ENCODE results near the gene PA2G4. TPM values are rescaled to one million over a fixed set of nuclear protein-coding genes. Genes with fewer than 3 reads are reported as not detected.

Gene PA2G4
- total and polyA plus RNA-seq, 10 of the 15 experiments (the other 5 are each of a cell fraction or from before 2014, with no cell fraction given), result 148 to 514 (median 406) TPM

DNA sequence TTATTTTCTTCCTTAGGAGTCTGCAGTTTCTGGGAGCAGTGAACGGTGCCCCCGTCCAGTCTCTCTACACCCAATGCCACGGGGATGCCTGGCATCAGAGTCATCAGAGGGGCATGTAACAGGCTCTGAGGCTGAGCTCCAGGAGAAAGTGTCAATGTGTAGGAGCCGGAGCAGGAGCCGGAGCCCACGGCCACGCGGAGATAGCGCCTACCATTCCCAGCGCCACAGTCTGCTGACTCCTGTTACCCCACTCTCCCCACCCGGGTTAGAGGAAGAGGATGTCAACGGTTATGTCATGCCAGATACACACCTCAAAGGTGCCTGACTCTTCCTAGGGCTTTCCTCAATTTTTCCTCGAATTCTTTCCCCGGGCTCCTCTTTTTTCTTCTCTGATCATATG lies 3.3 kb upstream of the PA2G4 start (continued):
- TF ChIP-seq EGR1 (IDR thresholded peaks at IDR 0.05; ENCODE audit: borderline replicate concordance in 1 of 2, low read depth in 2 of 2, low read length in 2 of 2), result no peak
- TF ChIP-seq MXI1 (IDR thresholded peaks at IDR 0.05; ENCODE audit: low read depth, low read length), result no peak
- no peak for TF ChIP-seq SRF (IDR thresholded peaks at IDR 0.05; ENCODE audit: low read depth in 2 of 2, low read length in 2 of 2)
- no peak for TF ChIP-seq ZNF622 (IDR thresholded peaks at IDR 0.05)

DNA sequence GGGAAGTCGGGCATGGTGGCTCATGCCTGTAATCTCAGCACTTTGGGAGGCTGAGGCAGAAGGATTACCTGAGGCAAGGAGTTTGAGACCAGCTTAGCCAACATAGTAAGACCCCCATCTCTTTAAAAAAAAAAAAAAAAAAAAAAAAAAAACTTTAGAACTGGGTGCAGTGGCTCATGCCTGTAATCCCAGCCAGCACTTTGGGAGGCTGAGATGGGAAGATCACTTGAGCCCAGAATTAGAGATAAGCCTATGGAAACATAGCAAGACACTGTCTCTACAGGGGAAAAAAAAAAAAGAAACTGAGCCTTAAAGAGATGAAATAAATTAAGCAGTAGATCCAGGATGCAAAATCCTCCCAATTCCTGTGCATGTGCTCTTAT lies 1.7 kb upstream of the PA2G4 start:
- ChIA-PET RAD21 (ENCODE audit: unreplicated experiment) (interaction anchor here (1.4 to 3.5 kb wide), 3 partner anchors 15 to 364 kb away, joined by 3 to 30 read pairs (median 12); partner anchors contain the start of genes CNPY2, RPL41 and ZC3H10), CTCF (interaction anchor here (0.7 to 4.0 kb wide), 4 partner anchors 12 to 119 kb away, joined by 3 to 15 read pairs (median 4); partner anchors contain the start of genes RNF41 and SUOX), POLR2A (interaction anchor here (0.6 to 6.3 kb wide), 6 partner anchors 10 to 189 kb away, joined by 5 to 95 read pairs (median 6); partner anchors contain the start of genes RPL41 and ZC3H10), SMC1A (ENCODE audit: uncharacterized antibody, unreplicated experiment) (interaction anchor here (1.5 to 2.5 kb wide), 2 partner anchors 87 to 120 kb away, joined by 5 read pairs; partner anchors contain the start of gene SMARCC2)
- in situ Hi-C loops (cut with MboI), result loop anchor here (5.0 kb wide), 1 partner anchor 55 kb away; no protein-coding TSS in a partner anchor
- H3K27ac ChIP-seq (ENCODE audit: control insufficient read depth, insufficient read depth), result no peak overlapping the region
- no TSS peak for BruUV-seq (replicated peaks)
- no peak overlapping the region for H2AFZ ChIP-seq (ENCODE audit: control insufficient read depth, low read depth, low read length)
- FAIRE-seq (no peak), DNase-seq (ENCODE audit: low read depth, low spot score) (no peak), ATAC-seq (no peak)
- H3K36me3 ChIP-seq (ENCODE audit: control insufficient read depth in 2 of 2, insufficient read depth in 2 of 2, low read length in 1 of 2), result peaks cover 3 to 13% of the 10 kb centered on the region in 2 experiments
- no peaks in the 10 kb centered on the region; a peak in 1 of 4 replicates for H3K27me3 ChIP-seq (replicated peaks in 1 of 2; ENCODE audit: control insufficient read depth in 2 of 2, insufficient read depth in 2 of 2, low read length in 1 of 2)
- no peak overlapping the region for H3K4me2 ChIP-seq (ENCODE audit: control insufficient read depth, insufficient read depth)
- WGBS (ENCODE audit: insufficient coverage, insufficient replicate concordance, low lambda C conversion rate, missing lambda C conversion rate), result 43% methylated on average over 1 of the region's 1 CpG
- no peak overlapping the region for H3K9ac ChIP-seq (ENCODE audit: control insufficient read depth, insufficient read depth, low read length)
- H3K79me2 ChIP-seq (ENCODE audit: control insufficient read depth, insufficient read depth, low read length), result peaks cover 34% of the 10 kb centered on the region
- intact Hi-C loops (cut with micrococcal nuclease; ENCODE audit: unreplicated experiment), result loop anchor here (2.0 to 5.0 kb wide), 3 partner anchors 18 to 275 kb away; partner anchors contain the start of gene DNAJC14
- no peaks in the 10 kb centered on the region for H4K20me1 ChIP-seq (ENCODE audit: control insufficient read depth, insufficient read depth)
- no peak overlapping the region for H3K4me3 ChIP-seq
- no peaks in the 10 kb centered on the region for H3K9me3 ChIP-seq (replicated peaks; ENCODE audit: control insufficient read depth, insufficient read depth, low read length)
- peaks cover 3% of the 10 kb centered on the region; the same call in 1 of the 2 replicates for H3K4me1 ChIP-seq (ENCODE audit: control insufficient read depth, insufficient read depth, low read length)
- no peak for TF ChIP-seq NRF1 (conservative IDR thresholded peaks at IDR 0.05; ENCODE audit: low read depth, low read length)
